Body of pancreas (tissue), 4 donors: Measurements from ENCODE around the gene MAML3. TPM values are rescaled to one million over a fixed set of nuclear protein-coding genes. Genes with fewer than 3 reads are reported as not detected.
A peak's percentile ranks its signal among the peaks of the same experiment; 100 is the strongest.

Source experiments
- ATAC-seq: fragments of 150-250 bp; one replicate; pipeline ENCODE4 v1.9.1; 2016
- DNase-seq, 4 donors: peaks; one replicate each; pipeline ENCODE4 v3.0.0-alpha.2; 2019
- H3K27ac ChIP-seq, 4 donors: fragments of 200-600 bp; sonication (generic); 1 replicate in 3 of 4; 2 replicates in 1 of 4; pipeline versions ENCODE4 v1.5.1 to v1.6.1; 2016 to 2019; ENCODE audit warnings: mild to moderate bottlenecking in 1 of 4, mixed read lengths in 1 of 4, moderate library complexity in 1 of 4
- H3K27me3 ChIP-seq, 2 donors: fragments of 200-600 bp; sonication (generic); one replicate each; pipeline ENCODE4 v1.6.0; 2016; ENCODE audit warnings: mild to moderate bottlenecking in 1 of 2
- H3K36me3 ChIP-seq, 2 donors: fragments of 200-600 bp; sonication (generic); replicated peaks in 1 of 2; 2 replicates each; pipeline ENCODE4 v1.5.1; 2016; ENCODE audit warnings: low read depth in 2 of 2; ENCODE audit not compliant: insufficient read depth in 1 of 2
- H3K4me1 ChIP-seq: fragments of 200-600 bp; sonication (generic); one replicate; pipeline ENCODE4 v1.6.0; 2016
- H3K4me3 ChIP-seq, 2 donors: fragments of 200-600 bp; sonication (generic); 1 replicate in 1 of 2; 2 replicates in 1 of 2; pipeline ENCODE4 v1.5.1; 2016 to 2019
- H3K9me3 ChIP-seq, 3 donors: fragments of 200-600 bp; sonication (generic); 1 replicate in 2 of 3; 2 replicates in 1 of 3; pipeline ENCODE4 v1.5.1; 2016
- CTCF ChIP-seq, 7 experiments: fragments of 450-650 bp in 4 of 7; fragments of 200-600 bp in 3 of 7; sonication (generic) in 3 of 7; IDR thresholded peaks; one replicate each; pipeline ENCODE4 v1.5.1; 2016 to 2019; ENCODE audit warnings: antibody characterized with exemption in 7 of 7
- POLR2A ChIP-seq, 3 donors: fragments of 450-650 bp; IDR thresholded peaks; one replicate each; pipeline ENCODE4 v1.6.1; 2016; ENCODE audit warnings: antibody characterized with exemption in 3 of 3, mild to moderate bottlenecking in 2 of 3
- WGBS, 2 donors: methylation state at CpG; one replicate each; pipeline ENCODE4 v1.1.5; 2017; 5-methylcytosine and 5-hydroxymethylcytosine counted together
- intact Hi-C: fragments of 100-400 bp; cut with DNase I; formaldehyde crosslinking; loops from one replicate; pipeline ENCODE4 v1.15.1; 2023
- total RNA-seq, 2 donors: library from RNA; depleted of rRNA; stranded (reverse); fragments of >200 nt; gene quantifications; one replicate each; pipeline ENCODE4 v1.1.0, GENCODE V29; 2016

Gene MAML3
- total RNA-seq, 2 donors from 2014 or later, result 11.2 to 11.4 TPM

DNA sequence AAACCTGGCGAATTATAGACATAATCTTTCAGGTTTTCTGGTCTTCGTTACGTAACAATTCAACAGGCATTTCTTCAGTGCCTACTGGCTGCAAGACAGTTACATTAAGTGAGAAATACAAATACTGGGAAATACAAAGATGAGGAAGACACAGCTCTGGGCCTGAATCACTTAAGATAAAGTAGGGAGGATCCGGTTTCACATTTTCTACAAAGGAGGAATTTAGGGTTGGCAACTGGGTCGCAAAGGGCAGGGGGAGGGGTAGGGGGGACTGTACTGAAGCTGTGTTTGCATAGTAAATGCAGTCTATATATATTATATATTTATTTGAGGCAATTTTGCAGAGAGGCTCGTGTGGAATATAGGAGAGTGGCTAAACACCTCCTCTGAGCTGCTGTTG is 107.4 kb downstream of the MAML3 start:
- Histone ChIP-seq H3K27me3 (no peaks in the 10 kb centered on the region), H3K4me1 (peaks cover 23% of the 10 kb centered on the region)
- intact Hi-C loops, result no loop called here

DNA sequence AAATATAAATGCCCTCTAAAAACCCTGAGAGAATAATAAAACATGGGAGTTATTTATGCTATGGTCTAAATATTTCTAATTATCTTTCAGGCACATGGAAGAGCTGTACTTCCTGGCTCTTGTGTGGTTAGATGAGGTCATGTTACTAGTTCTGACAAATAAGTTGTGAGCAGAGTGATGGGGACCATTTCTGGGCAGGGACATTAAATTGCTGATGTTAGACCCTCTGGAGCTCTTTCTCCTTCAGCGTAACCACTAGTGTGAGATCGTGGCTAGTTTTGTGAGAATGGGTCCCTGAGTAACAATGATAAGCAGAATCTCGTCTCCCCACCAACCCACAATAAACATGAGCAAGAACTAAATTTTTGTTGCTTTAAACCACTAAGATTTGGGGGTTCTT is 108.0 kb downstream of the MAML3 start:
- TF ChIP-seq POLR2A (IDR thresholded peaks at IDR 0.05) (no peak), CTCF (IDR thresholded peaks at IDR 0.05) (no peak)
- 83 to 98% methylated on average over 3 of the region's 3 CpGs for WGBS, 2 donors
- intact Hi-C loops, result no loop called here

More for the DNA sequence above, 107.4 kb downstream of the MAML3 start:
- peak overlapping the region in 1 of 4 donors; percentile 13 for H3K27ac ChIP-seq
- no peaks in the 10 kb centered on the region for H3K9me3 ChIP-seq
- DNase-seq (no peak), ATAC-seq (no peak)
- no peaks in the 10 kb centered on the region for H3K36me3 ChIP-seq
- 76 to 90% methylated on average over 6 of the region's 6 CpGs for WGBS, 2 donors
- TF ChIP-seq POLR2A (IDR thresholded peaks at IDR 0.05) (no peak), CTCF (IDR thresholded peaks at IDR 0.05) (no peak)
- H3K4me3 ChIP-seq, result no peak overlapping the region

DNA sequence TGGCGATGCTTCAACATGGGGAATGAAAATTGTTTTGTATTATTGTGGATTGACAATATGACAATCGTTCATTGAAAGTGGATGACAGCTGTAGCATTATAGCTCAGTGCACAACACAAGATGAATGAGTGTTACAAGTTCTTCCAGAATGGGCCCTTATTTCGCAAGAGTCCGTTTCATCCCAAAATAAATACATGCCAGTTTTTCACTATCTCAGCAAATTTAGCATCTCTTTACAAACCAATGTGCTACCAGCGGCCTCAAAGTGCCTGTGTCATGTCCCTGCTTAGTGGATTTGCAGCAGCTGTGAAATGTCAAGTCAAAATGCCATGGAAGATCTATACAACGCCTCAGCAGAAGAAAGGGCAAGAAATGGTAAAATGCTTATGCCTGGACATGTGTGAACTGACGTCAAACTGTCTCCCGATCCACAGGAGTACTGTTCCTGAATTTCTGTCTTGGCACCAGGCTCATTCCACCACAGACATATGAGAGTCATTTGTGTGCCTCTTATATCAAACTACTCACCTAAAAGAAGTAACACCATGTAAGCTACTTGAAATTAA is 109.6 kb downstream of the MAML3 start:
- Histone ChIP-seq H3K4me1 (peaks cover 12% of the 10 kb centered on the region), H3K9me3 (no peaks in the 10 kb centered on the region), H3K27me3 (no peaks in the 10 kb centered on the region), H3K4me3 (no peak overlapping the region), H3K36me3 (no peaks in the 10 kb centered on the region), H3K27ac (no peak overlapping the region)
- intact Hi-C loops, result no loop called here
- ATAC-seq, result no peak
- no peak for DNase-seq
- WGBS, 2 donors, result 78 to 85% methylated on average over 8 of the region's 8 CpGs
- TF ChIP-seq POLR2A (IDR thresholded peaks at IDR 0.05) (no peak), CTCF (IDR thresholded peaks at IDR 0.05) (no peak)

More for the DNA sequence above, 108.0 kb downstream of the MAML3 start:
- ATAC-seq, result no peak
- Histone ChIP-seq H3K27ac (no peak overlapping the region), H3K36me3 (no peaks in the 10 kb centered on the region), H3K4me1 (peaks cover 23% of the 10 kb centered on the region), H3K4me3 (no peak overlapping the region), H3K9me3 (no peaks in the 10 kb centered on the region), H3K27me3 (no peaks in the 10 kb centered on the region)
- no peak for DNase-seq

GRCh38 chr4:140042634-140043033 is 111.3 kb downstream of the MAML3 start:
- intact Hi-C loops, result no loop called here
- Histone ChIP-seq H3K4me1 (peaks cover 13% of the 10 kb centered on the region), H3K36me3 (no peaks in the 10 kb centered on the region), H3K9me3 (no peaks in the 10 kb centered on the region), H3K27ac (no peak overlapping the region), H3K4me3 (no peak overlapping the region), H3K27me3 (no peaks in the 10 kb centered on the region)
- WGBS, 2 donors, result 59 to 71% methylated on average over 4 of the region's 4 CpGs
- DNase-seq (no peak), ATAC-seq (no peak)
- TF ChIP-seq CTCF (IDR thresholded peaks at IDR 0.05), result no peak
- TF ChIP-seq POLR2A (IDR thresholded peaks at IDR 0.05), result no peak

DNA sequence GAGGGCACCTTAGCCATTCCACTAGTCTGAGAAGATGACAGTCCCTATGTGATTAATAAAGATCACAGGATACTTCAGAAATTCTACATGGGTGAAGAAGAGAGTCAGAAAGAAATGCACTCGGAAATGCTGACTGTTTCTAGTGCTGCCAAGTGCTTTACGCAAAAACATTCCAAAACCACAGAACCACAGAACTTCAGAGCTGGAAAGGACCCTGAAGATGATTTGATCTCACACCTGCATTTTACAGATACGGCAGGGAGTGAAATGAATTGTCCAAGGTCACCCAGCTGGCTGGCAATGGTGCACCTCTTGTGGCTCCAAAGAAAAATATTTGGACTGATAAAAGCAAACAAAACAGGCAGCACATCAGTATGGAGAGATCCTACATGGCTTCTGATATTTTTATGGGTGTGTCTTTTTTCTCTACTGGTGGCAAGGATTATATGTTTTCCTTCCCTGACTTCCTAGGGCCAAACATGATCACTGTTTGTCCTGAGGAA is 115.9 kb downstream of the MAML3 start:
- Histone ChIP-seq H3K27ac (peak overlapping the region in 1 of 4 donors; percentile 41), H3K36me3 (no peaks in the 10 kb centered on the region), H3K4me3 (no peak overlapping the region), H3K9me3 (no peaks in the 10 kb centered on the region), H3K4me1 (peaks cover 25% of the 10 kb centered on the region), H3K27me3 (no peaks in the 10 kb centered on the region)
- peak in 1 of 4 donors; percentile 33 for DNase-seq
- TF ChIP-seq CTCF (IDR thresholded peaks at IDR 0.05) (no peak), POLR2A (IDR thresholded peaks at IDR 0.05) (no peak)
- peak; percentile 40 for ATAC-seq
- intact Hi-C loops, result no loop called here
- 23 to 30% methylated on average over 3 of the region's 3 CpGs for WGBS, 2 donors
